GM21576 (cell line): ENCODE data around the gene GABBR2.
"Not testable (repeated sequence)": the region's sequence is repeated elsewhere in the genome, so short reads cannot be mapped to it uniquely, and the experiment has no call there.

Source experiments
- ATAC-seq: cut with Tn5 transposase; IDR thresholded peaks from one replicate; pipeline ENCODE4 v1.9.1; 2021; ENCODE audit warnings: mild to moderate bottlenecking, moderate library complexity; ENCODE audit not compliant: unreplicated experiment

The GABBR2 gene

GRCh38 chr9:98599566-98600216 lies 109.0 kb downstream of the GABBR2 start:
- no peak for ATAC-seq

DNA sequence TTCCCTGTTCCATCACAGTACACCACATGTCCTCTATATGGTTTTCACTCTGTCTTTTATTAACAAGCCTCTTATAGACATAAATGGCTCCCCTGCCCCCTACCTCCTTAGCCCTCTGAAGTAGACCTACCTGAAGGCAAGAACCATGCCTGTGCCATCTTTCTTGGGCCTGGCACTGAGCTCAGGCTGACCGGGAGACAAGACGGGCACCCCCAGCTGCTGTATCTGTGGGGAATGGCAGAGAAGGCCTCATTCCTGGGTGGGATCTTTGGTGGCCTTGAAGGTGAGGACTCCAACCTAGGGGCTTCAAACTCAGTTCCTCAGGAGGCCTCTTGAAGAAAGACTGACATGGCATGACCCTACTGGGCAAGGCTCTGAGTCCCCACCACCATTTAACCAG lies 109.9 kb downstream of the GABBR2 start:
- ATAC-seq: no peak

DNA sequence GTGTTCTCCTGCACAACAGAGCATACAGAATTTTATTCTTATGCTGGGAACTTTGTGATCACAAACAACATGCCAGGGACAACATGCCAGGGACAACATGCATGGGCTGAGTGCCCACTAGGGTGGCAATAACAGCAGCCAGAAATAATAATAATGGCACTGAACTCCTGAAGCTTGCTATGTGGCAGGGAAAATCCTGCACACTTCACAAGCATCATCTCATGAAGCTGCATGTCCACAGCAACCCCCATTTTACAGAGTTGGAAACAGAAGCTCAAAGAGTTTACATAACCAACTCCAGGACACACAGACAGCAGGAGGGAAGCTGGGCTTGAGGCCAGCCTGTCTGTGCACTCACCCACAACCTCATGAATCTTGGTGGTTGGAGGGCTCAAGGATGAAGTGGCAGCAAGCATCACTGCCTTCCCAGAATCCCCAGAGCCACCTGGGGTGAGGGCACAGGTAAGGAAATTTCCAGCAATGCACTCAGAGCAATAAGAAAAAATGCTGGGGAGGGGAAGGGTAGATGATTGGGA lies 111.4 kb downstream of the GABBR2 start:
- no peak for ATAC-seq

- ATAC-seq: no peak
Observed at GRCh38 chr9:98596486-98596885, 112.2 kb downstream of the GABBR2 start.

GRCh38 chr9:98594546-98595160 lies 114.1 kb downstream of the GABBR2 start:
- ATAC-seq: no peak

DNA sequence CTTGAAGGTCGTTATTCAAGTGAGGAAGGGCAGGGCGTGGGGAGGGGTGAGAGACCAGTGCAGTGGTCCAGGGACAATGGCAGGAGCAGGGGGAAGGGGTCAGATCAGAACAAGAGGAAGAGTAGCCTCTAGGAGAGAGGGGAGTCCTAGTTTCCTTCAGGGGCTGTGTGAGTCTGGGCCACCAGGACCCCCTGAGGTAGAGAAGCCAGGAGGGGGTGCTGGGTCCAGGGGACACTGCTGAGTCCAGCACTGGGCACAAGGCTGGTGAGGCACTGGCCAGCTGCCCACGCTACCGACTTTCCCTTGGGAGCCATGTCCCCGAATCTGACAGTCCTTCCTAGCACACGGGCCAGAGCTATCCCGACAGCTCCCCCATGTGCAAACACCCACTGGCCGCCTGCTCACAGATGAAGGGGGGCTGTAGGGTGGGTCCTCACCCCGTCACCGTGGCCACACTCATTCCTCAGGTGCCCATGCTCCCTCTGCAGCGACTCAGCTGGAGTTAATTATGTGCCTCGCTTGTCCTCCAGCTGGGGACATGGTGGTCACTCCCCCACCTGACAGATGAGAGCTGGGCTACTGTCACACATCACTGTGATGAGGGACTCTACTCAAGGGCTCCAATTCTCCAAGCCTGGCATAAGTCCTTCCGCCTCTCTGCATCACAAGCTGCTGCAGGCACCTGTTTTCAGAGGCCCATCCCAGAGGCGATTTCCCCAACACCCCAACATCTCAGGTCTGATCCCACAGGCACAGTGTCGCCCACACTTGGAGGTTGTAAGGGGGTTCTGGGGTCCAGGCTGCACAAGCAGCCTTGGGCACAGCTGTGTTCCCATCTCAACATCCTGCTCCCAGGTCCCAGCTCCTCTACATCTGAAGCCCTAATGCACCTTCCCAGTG lies 115.1 kb downstream of the GABBR2 start:
- no peak for ATAC-seq

DNA sequence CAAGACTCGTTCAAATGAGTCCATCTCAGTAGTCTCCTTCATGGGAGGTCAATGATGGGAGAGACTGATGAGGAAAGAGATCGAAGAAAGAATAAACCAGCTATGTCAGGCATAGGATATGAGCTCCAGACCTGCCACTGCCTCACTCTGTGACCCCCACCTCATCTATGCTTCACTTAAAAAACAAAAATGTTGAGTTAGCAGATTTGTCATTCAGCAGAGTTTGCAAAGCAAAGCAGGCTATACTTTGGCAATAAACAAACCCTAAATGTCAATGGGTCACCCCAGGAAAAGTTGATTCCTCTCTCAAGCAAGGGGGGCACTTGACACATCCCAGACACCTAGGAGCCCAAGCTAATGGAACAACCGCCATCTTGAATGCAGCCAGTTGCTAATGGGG lies 117.0 kb downstream of the GABBR2 start:
- no peak for ATAC-seq

- ATAC-seq: no peak
Observed at GRCh38 chr9:98590101-98590500, 118.6 kb downstream of the GABBR2 start.

DNA sequence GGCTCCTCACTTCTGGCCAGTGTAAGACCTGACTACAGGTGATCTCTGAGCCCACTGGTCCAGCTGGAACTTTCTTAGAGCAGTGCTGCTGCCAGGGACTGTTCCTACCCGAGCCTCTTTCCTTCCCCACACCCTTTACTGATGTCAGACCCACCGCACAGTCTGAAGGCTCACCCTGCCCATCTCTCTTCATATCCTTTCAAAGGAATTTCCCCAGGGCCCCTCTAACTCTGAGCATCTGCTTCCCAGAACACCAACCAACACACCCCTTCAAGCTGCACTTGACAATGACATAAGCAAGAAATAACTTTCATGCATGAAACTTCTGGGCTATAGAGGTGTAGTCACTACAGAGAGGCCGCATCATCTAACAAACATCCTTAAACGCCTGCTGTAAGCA lies 119.6 kb downstream of the GABBR2 start:
- ATAC-seq: no peak

DNA sequence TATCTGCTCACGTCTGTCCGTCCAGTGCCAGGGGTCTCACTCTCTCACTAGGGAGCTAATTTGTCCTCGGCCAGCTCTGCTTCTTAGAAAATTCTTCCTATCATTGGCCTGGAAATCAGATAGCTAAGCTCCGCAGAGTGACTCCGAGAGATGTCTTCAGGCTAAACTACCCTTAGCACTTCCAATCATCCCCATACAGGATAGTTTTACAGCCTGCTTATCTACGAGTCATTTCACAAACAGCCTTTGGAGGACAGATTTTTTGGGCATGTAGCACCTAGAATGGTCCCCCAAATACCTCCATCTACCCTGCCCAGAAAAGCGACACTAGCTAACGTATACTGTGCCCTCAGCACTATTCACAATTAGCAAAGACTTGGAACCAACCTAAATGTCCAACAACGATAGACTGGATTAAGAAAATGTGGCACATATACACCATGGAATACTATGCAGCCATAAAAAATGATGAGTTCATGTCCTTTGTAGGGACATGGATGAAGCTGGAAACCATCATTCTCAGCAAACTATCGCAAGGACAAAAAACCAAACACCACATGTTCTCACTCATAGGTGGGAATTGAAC lies 123.8 kb downstream of the GABBR2 start:
- not testable (repeated sequence) for ATAC-seq

GRCh38 chr9:98584059-98584458 lies 124.7 kb downstream of the GABBR2 start:
- no peak for ATAC-seq

DNA sequence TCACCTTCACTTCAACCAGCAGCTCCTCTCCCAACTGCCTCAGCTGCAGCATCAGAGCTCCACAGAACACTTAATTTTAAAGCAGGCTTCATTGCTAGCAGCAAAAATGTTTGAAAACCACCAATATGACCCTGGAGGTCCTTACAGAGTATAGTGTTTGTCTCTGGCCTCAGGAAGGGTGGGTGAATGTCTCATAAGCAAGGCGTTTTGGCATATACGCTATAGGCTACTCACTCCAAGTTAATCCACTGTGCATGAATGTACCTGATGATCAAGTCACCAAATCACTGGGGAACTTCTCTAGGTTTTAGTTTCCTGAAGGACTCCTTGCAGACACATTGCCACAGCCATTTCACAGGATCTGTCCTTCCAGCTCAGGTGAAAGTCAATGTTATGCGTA lies 125.3 kb downstream of the GABBR2 start:
- no peak for ATAC-seq

DNA sequence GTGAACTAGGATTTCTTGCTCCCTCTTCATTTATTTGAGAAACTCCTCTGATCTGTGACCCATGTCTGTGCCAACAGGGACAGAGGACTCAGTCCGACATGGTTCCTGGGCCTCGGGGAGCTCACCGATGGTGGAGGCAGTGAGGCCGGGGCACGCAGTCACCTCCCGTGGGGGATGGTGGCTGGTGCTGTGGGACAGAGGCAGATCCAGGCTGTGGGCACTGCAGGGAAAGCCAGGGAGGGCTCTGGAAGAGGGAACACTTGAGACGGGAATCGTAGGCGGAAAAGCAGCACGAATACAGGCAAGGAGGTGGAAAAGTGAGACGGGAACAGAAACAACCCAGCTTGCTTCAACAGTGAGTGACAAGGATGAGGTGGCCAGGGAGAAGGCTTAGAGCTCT lies 127.8 kb downstream of the GABBR2 start:
- no peak for ATAC-seq

GRCh38 chr9:98579700-98580099 lies 129.0 kb downstream of the GABBR2 start:
- ATAC-seq: no peak

DNA sequence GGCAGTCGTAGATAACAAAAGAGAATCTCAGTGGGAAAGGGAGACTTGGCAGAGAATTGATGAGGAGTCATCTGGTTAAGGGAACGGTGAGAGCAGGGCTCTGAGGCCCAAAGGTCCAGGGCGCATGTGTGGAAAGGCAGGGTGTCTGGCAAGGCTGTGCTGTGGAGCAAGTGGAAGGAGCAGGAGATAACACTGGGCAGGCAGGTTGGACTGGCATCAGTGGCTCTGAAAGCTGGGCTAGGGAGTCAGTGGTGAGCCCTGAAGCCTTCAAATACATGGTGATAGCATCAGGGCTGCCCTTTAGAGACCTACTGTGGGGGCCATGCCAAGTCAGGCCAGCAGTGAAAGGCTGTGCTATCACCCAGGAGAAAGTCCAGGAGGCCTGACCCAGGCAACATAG lies 131.3 kb downstream of the GABBR2 start:
- no peak for ATAC-seq

DNA sequence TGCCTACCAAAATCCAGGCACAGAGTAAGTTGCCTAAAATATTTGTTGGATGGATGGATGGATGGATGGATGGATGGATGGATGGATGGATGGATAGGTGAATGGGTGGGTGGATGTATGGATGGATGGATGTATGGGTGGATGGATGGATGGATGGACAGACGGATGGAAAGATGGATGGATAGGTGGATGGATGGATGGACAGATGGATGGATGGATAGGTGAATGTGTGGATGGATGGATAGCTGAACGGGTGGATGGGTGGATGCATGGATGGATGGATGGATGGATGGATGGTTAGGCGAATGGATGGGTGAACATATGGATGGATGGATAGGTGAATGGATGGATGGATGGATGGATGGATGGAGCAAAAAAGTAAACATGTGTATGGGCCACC lies 131.9 kb downstream of the GABBR2 start:
- ATAC-seq: no peak

DNA sequence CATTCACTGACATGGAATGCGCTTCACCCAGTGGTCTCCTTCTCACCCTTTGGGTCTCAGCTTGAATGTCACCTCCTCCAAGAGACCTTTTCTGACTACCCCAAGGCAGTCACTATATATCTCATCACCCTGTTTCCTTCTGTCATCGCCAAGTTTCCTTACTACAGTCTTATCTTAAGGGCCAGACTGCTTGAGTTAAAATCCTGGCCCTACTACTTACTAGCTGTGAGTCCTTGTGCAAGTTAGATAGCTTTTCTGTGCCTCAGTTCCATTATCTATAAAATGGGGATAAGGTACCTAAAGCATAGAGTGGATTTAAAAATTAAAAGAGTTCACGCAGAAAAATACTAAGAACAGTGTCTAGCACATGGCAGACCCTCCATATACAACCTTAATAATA lies 132.4 kb downstream of the GABBR2 start:
- no peak for ATAC-seq

- ATAC-seq: peak; percentile 88
Observed at GRCh38 chr9:98575379-98576346, 133.1 kb downstream of the GABBR2 start.

GRCh38 chr9:98573749-98574278 lies 134.9 kb downstream of the GABBR2 start:
- ATAC-seq: no peak

DNA sequence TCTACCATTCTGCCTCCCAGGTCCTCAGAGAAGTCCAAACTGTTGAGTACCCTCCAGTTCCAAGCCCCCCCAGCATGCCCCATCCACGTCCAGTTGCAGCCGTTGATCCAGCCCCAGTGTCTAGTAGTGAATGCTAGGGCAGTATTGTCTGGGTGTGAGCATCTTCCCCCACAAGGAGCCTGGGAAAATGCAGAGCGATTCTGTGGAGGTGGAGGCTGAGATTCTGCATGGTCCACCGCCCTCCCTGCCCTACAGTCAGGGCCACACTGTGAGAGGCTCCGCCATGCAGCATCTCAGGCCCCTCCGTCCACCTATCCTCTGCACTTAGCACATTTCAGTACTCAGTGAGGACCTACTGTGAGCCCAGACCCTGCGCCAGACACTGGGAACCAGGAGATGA lies 135.9 kb downstream of the GABBR2 start:
- ATAC-seq: no peak
